Activated CD8-positive, alpha-beta T cell treated with anti-CD3 and anti-CD28 coated beads for 36 hours (primary cell): ENCODE measurements around the gene CAPN2. TPM values are rescaled to one million over a fixed set of nuclear protein-coding genes. Genes with fewer than 3 reads are reported as not detected.

ENCODE experiments used
- ATAC-seq: fragments of 200-7000 bp; cut with Tn5 transposase; one replicate; pipeline ENCODE4 v1.10.0; 2021; ENCODE audit warnings: mild to moderate bottlenecking, moderate library complexity
- CTCF ChIA-PET: fragments of 350-600 bp; sonication (Branson Sonifier 250); formaldehyde crosslinking; loops from one replicate; lab custom pipeline; 2021; ENCODE audit warnings: antibody characterized with exemption; lab: Charles Lee
- POLR2A ChIA-PET: fragments of 350-600 bp; sonication (Branson Sonifier 250); formaldehyde crosslinking; loops from one replicate; lab custom pipeline; 2021; ENCODE audit warnings: antibody characterized with exemption; lab: Charles Lee
- DNase-seq: peaks from one replicate; pipeline ENCODE4 v3.0.0-alpha.2; 2020
- H3K27ac Mint-ChIP-seq: one replicate; pipeline ENCODE4 v1.8.0; 2021; ENCODE audit warnings: mild to moderate bottlenecking, mixed read lengths
- H3K27me3 Mint-ChIP-seq: one replicate; pipeline ENCODE4 v1.8.0; 2021; ENCODE audit warnings: mixed read lengths
- H3K36me3 Mint-ChIP-seq: one replicate; pipeline ENCODE4 v1.8.0; 2021; ENCODE audit warnings: low read depth, mixed read lengths
- H3K4me1 Mint-ChIP-seq: one replicate; pipeline ENCODE4 v1.8.0; 2021; ENCODE audit warnings: low read depth, mixed read lengths
- H3K4me3 Mint-ChIP-seq: one replicate; pipeline ENCODE4 v1.8.0; 2021; ENCODE audit warnings: mild to moderate bottlenecking, moderate library complexity, mixed read lengths
- H3K9me3 Mint-ChIP-seq: one replicate; pipeline ENCODE4 v1.8.0; 2021; ENCODE audit warnings: mixed read lengths
- intact Hi-C: fragments of 100-400 bp; cut with micrococcal nuclease; formaldehyde crosslinking; loops from one replicate; pipeline ENCODE4 v1.10.0; 2022
- total RNA-seq, 2 experiments: library from RNA; stranded (reverse); gene quantifications; one replicate each; pipeline ENCODE4 v1.2.3, GENCODE V29; 2021
- TF ChIP-seq, protein P1 (sequence below): fragments of 200-600 bp; IDR thresholded peaks from one replicate; pipeline ENCODE4 v1.8.0; 2022; ENCODE audit warnings: antibody characterized with exemption, mild to moderate bottlenecking

Gene CAPN2
- total RNA-seq, 2 experiments from 2014 or later, result 31.5 to 33.6 TPM

DNA sequence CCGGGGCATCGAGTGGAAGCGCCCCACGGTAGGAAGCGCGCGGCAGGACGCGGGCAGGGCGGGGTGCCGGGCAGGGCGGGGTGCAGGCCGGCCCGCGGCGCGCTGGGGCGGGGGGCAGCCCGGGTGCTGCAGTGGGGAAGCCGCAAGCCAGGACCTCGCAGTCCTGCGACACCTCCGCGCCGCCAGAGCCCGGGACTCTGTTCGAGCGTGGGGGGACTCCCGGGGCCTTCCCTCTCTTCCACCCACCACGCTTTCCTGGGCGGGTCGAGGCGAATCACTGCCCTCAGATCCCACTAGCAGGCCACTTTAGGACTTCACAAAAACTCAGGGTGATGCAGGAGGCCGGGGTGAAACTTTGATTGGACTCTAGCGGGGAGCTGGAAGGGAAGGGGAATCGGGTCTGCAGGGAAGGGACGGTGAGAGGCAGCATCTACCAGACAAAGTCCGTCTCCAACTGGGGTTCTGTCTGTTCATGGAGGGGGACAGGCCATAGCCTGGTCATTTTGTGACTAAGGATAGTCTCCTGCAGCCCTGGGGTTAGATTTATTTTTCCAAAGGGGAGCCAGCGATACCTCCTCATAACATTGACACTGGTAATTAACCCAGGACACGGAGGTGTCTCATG, 623 bp downstream of the CAPN2 start:
- Mint-ChIP-seq H3K4me3 (peak overlapping the region; percentile 86), H3K9me3 (no peaks in the 10 kb centered on the region), H3K4me1 (peaks cover 58% of the 10 kb centered on the region), H3K27ac (peak overlapping the region; percentile 81), H3K27me3 (no peaks in the 10 kb centered on the region), H3K36me3 (peaks cover 4% of the 10 kb centered on the region)
- DNase-seq (peak; percentile 52), ATAC-seq (peak; percentile 27)
- CTCF ChIA-PET, result interaction anchor here (0.7 to 3.2 kb wide), 6 partner anchors 8 to 37 kb away, joined by 3 to 24 read pairs (median 5); no protein-coding TSS in a partner anchor
- POLR2A ChIA-PET, result interaction anchor here (1.6 to 2.6 kb wide), 3 partner anchors 15 to 132 kb away, joined by 6 to 11 read pairs (median 10); partner anchors contain the start of gene TP53BP2
- intact Hi-C loops, result loop anchor here (5.0 kb wide), 1 partner anchor 34 kb away; no protein-coding TSS in a partner anchor
- TF ChIP-seq, protein P1, sequence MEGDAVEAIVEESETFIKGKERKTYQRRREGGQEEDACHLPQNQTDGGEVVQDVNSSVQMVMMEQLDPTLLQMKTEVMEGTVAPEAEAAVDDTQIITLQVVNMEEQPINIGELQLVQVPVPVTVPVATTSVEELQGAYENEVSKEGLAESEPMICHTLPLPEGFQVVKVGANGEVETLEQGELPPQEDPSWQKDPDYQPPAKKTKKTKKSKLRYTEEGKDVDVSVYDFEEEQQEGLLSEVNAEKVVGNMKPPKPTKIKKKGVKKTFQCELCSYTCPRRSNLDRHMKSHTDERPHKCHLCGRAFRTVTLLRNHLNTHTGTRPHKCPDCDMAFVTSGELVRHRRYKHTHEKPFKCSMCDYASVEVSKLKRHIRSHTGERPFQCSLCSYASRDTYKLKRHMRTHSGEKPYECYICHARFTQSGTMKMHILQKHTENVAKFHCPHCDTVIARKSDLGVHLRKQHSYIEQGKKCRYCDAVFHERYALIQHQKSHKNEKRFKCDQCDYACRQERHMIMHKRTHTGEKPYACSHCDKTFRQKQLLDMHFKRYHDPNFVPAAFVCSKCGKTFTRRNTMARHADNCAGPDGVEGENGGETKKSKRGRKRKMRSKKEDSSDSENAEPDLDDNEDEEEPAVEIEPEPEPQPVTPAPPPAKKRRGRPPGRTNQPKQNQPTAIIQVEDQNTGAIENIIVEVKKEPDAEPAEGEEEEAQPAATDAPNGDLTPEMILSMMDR, result no peak

DNA sequence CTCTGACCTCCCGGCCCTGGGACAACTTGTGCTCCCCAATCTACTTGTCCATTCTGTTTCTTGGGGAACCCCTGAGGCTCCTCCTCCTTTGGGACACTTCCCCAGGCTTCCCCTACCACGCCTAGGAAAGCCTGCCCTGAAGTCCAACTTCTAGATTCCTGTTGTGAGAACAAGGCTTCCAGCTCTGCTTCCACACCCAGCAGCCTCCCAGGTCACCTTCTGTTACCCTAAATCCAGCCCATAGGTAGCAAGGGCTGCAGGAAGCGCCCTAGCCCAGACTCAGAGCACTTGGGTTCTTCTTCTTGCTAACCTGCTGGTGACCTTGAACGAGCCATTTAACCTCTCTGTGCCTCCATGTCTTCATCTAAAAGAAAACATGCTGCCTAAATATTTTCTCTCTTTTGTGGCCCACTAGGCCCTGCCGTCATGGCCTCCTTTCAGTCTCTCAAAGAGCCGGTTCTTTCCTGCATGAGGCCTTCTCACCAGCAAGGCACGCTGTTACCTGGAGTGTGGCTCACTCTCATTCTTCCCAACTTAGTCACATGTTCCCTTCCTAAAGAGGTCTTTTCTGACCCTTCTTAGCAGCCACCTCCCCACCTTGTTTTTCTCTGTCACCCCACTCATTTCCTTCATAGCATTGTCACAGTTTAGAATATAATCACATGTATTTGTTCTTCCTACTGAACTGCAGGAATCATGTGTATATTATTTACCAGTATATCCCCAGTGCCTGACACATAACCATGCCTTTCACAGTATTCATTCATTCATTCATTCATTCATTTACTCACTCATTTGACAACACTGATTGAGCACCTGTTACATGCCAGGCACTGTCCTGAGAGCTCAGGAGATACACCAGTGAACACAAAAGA, 1.4 kb downstream of the CAPN2 start:
- TF ChIP-seq, protein P1, result no peak
- H3K27me3 Mint-ChIP-seq, result no peaks in the 10 kb centered on the region
- ChIA-PET POLR2A (interaction anchor here (1.6 to 2.6 kb wide), 3 partner anchors 14 to 131 kb away, joined by 6 to 11 read pairs (median 10); partner anchors contain the start of gene TP53BP2), CTCF (interaction anchor here (0.7 kb wide), 1 partner anchor 36 kb away, joined by 3 read pairs; no protein-coding TSS in a partner anchor)
- peak overlapping the region; percentile 86 for H3K4me3 Mint-ChIP-seq
- H3K4me1 Mint-ChIP-seq, result peaks cover 65% of the 10 kb centered on the region
- peaks cover 5% of the 10 kb centered on the region for H3K36me3 Mint-ChIP-seq
- DNase-seq (peak; percentile 30), ATAC-seq (no peak)
- peak overlapping the region; percentile 81 for H3K27ac Mint-ChIP-seq
- no peaks in the 10 kb centered on the region for H3K9me3 Mint-ChIP-seq
- intact Hi-C loops, result loop anchor here (5.0 kb wide), 1 partner anchor 34 kb away; no protein-coding TSS in a partner anchor

DNA sequence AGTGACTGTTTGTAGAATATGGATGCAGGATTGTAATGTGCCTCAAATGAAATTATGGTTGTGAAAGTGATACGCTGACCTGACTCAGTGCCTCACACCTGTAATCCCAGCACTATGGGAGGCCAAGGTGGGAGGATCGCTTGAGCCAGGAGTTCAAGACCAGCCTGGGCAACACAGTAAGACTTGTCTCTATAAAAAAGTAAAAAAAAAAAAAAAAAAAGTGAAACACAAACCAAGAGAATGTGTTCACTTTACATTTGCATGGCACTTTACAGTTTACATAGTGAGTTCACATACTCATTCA, 2.0 kb downstream of the CAPN2 start:
- H3K9me3 Mint-ChIP-seq, result no peaks in the 10 kb centered on the region
- ATAC-seq, result no peak
- CTCF ChIA-PET, result no interaction called here

DNA sequence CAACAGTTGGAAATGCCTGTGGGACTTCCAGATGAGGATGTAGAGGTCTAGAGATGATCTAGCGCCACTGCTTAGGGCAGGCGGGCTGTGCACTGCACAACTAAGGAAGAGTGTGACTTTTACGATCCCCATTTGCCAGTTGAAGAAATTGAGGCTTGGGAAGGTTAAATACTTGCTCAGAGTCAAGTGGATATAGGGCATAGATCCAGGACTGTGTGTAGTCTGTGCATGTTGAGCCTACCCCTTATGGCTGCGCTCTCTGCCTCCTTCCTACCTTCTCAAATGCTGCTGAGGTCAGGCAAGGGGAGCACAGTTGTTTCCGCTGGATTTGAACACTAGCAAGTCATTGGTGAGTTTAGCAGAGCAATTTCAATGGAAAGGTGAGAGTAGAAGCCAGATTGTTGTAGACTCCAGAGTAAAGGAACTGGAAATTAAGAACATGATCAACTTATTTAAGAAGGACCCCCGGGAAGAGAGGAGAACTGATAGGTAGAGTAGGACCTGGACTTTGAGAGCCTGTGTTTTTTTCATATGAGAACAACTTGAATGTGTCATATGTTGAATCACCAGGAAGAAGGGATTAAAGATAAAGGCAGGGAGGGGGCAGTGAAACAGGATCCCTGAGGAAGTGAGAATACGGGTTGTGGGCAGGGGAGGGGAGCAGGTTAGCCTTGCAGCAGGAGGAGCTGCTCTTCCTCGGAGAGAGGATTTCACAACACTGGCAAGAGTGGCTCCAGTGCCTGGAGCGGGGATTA, 2.7 kb downstream of the CAPN2 start:
- Mint-ChIP-seq H3K27ac (peak overlapping the region; percentile 85), H3K4me3 (peak overlapping the region; percentile 8), H3K4me1 (peaks cover 65% of the 10 kb centered on the region), H3K9me3 (no peaks in the 10 kb centered on the region), H3K27me3 (no peaks in the 10 kb centered on the region), H3K36me3 (peaks cover 11% of the 10 kb centered on the region)
- POLR2A ChIA-PET, result interaction anchor here (1.5 kb wide), 1 partner anchor 12 kb away, joined by 4 read pairs; no protein-coding TSS in a partner anchor
- intact Hi-C loops, result loop anchor here (5.0 kb wide), 1 partner anchor 32 kb away; no protein-coding TSS in a partner anchor
- TF ChIP-seq, protein P1, result no peak
- no peak for DNase-seq
- CTCF ChIA-PET, result interaction anchor here (6.6 kb wide), 1 partner anchor 35 kb away, joined by 60 read pairs; no protein-coding TSS in a partner anchor
- no peak for ATAC-seq

More for the DNA sequence above, 2.0 kb downstream of the CAPN2 start:
- H3K4me1 Mint-ChIP-seq, result peaks cover 65% of the 10 kb centered on the region
- peak overlapping the region; percentile 81 for H3K27ac Mint-ChIP-seq
- intact Hi-C loops, result loop anchor here (5.0 kb wide), 1 partner anchor 33 kb away; no protein-coding TSS in a partner anchor
- H3K4me3 Mint-ChIP-seq, result peak overlapping the region; percentile 86
- DNase-seq, result no peak
- TF ChIP-seq, protein P1, result no peak
- peaks cover 7% of the 10 kb centered on the region for H3K36me3 Mint-ChIP-seq
- H3K27me3 Mint-ChIP-seq, result no peaks in the 10 kb centered on the region
- POLR2A ChIA-PET, result interaction anchor here (2.6 kb wide), 1 partner anchor 34 kb away, joined by 10 read pairs; no protein-coding TSS in a partner anchor
